HCT116 (cell line): ENCODE measurements around the gene TESK1.

Experiments used
- ATF3 ChIP-seq: IDR thresholded peaks from 2 replicates; pipeline ENCODE4 v1.6.1; 2012
- CBX3 ChIP-seq: IDR thresholded peaks from 2 replicates; pipeline ENCODE4 v1.6.1; 2012; ENCODE audit warnings: low read depth
- CEBPB ChIP-seq: IDR thresholded peaks from 2 replicates; pipeline ENCODE4 v1.6.1; 2012; ENCODE audit warnings: low read depth
- EGR1 ChIP-seq: IDR thresholded peaks from 2 replicates; pipeline ENCODE4 v1.6.1; 2012; ENCODE audit warnings: low read depth
- EZH2 ChIP-seq: fragments of 200-600 bp; sonication (generic); IDR thresholded peaks from 2 replicates; pipeline ENCODE4 v1.6.1; 2017; ENCODE audit warnings: antibody characterized with exemption, mixed run types
- EZH2phosphoT487 ChIP-seq: fragments of 200-600 bp; IDR thresholded peaks from 2 replicates; pipeline ENCODE4 v1.6.1; 2018; ENCODE audit warnings: antibody characterized with exemption, borderline replicate concordance
- MAX ChIP-seq: IDR thresholded peaks from 2 replicates; pipeline ENCODE4 v1.6.1; 2012
- POLR2A ChIP-seq: IDR thresholded peaks from 2 replicates; pipeline ENCODE4 v1.7.0; 2011; ENCODE audit warnings: borderline replicate concordance; ENCODE audit not compliant: insufficient read depth, insufficient read length; ENCODE audit errors: extremely low read depth
- POLR2AphosphoS5 ChIP-seq: IDR thresholded peaks from 2 replicates; pipeline ENCODE4 v1.6.1; 2011; ENCODE audit warnings: mild to moderate bottlenecking, low read depth, low read length, moderate library complexity
- RAD21 ChIP-seq: IDR thresholded peaks from 2 replicates; pipeline ENCODE4 v1.6.1; 2012; ENCODE audit warnings: low read depth, mild to moderate bottlenecking
- SRF ChIP-seq: IDR thresholded peaks from 2 replicates; pipeline ENCODE4 v1.6.1; 2012; ENCODE audit warnings: low read depth
- TCF7L2 ChIP-seq: IDR thresholded peaks from 2 replicates; pipeline ENCODE4 v1.7.0; 2011; ENCODE audit warnings: borderline replicate concordance, inconsistent platforms; ENCODE audit not compliant: insufficient read depth, insufficient read length; ENCODE audit errors: extremely low read depth
- TF ChIP-seq, protein P1 (sequence below), 3 experiments: fragments of 200-600 bp in 1 of 3; sonication (generic) in 1 of 3; IDR thresholded peaks in 2 of 3; conservative IDR thresholded peaks in 1 of 3; 2 replicates each; pipeline ENCODE4 v1.5.1; 2012 to 2017; ENCODE audit warnings: low read depth in 2 of 3, low read length in 2 of 3, antibody characterized with exemption in 1 of 3, borderline replicate concordance in 1 of 3, control low read depth in 1 of 3, mild to moderate bottlenecking in 1 of 3, mixed read lengths in 1 of 3, mixed run types in 1 of 3, moderate library complexity in 1 of 3; ENCODE audit not compliant: insufficient read depth in 1 of 3
- TF ChIP-seq, protein P2 (sequence below): IDR thresholded peaks from 2 replicates; pipeline ENCODE4 v1.6.1; 2012; ENCODE audit warnings: low read depth

GRCh38 chr9:35657546-35658136, 52.6 kb downstream of the TESK1 start, which contains the start of gene RMRP:
- TF ChIP-seq, protein P1, sequence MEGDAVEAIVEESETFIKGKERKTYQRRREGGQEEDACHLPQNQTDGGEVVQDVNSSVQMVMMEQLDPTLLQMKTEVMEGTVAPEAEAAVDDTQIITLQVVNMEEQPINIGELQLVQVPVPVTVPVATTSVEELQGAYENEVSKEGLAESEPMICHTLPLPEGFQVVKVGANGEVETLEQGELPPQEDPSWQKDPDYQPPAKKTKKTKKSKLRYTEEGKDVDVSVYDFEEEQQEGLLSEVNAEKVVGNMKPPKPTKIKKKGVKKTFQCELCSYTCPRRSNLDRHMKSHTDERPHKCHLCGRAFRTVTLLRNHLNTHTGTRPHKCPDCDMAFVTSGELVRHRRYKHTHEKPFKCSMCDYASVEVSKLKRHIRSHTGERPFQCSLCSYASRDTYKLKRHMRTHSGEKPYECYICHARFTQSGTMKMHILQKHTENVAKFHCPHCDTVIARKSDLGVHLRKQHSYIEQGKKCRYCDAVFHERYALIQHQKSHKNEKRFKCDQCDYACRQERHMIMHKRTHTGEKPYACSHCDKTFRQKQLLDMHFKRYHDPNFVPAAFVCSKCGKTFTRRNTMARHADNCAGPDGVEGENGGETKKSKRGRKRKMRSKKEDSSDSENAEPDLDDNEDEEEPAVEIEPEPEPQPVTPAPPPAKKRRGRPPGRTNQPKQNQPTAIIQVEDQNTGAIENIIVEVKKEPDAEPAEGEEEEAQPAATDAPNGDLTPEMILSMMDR (IDR thresholded peaks at IDR 0.05 in 2 of 3, conservative IDR thresholded peaks at IDR 0.05 in 1 of 3; ENCODE audit: borderline replicate concordance in 1 of 3, insufficient read depth in 1 of 3, low read depth in 2 of 3, low read length in 2 of 3), result no peak
- TF ChIP-seq CBX3 (no peak), RAD21 (no peak), MAX (no peak), ATF3 (no peak), POLR2A (no peak), EGR1 (no peak), TCF7L2 (peak; percentile 82), SRF (no peak), EZH2phosphoT487 (no peak), EZH2 (no peak), CEBPB (no peak), POLR2AphosphoS5 (peak; percentile 29; the same call in 1 of the 2 replicates)
- TF ChIP-seq, protein P2, sequence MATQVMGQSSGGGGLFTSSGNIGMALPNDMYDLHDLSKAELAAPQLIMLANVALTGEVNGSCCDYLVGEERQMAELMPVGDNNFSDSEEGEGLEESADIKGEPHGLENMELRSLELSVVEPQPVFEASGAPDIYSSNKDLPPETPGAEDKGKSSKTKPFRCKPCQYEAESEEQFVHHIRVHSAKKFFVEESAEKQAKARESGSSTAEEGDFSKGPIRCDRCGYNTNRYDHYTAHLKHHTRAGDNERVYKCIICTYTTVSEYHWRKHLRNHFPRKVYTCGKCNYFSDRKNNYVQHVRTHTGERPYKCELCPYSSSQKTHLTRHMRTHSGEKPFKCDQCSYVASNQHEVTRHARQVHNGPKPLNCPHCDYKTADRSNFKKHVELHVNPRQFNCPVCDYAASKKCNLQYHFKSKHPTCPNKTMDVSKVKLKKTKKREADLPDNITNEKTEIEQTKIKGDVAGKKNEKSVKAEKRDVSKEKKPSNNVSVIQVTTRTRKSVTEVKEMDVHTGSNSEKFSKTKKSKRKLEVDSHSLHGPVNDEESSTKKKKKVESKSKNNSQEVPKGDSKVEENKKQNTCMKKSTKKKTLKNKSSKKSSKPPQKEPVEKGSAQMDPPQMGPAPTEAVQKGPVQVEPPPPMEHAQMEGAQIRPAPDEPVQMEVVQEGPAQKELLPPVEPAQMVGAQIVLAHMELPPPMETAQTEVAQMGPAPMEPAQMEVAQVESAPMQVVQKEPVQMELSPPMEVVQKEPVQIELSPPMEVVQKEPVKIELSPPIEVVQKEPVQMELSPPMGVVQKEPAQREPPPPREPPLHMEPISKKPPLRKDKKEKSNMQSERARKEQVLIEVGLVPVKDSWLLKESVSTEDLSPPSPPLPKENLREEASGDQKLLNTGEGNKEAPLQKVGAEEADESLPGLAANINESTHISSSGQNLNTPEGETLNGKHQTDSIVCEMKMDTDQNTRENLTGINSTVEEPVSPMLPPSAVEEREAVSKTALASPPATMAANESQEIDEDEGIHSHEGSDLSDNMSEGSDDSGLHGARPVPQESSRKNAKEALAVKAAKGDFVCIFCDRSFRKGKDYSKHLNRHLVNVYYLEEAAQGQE, result no peak
